GM18499 (cell line): ENCODE results near the gene PRPH.
"Not testable (repeated sequence)": the region's sequence is repeated elsewhere in the genome, so short reads cannot be mapped to it uniquely, and the experiment has no call there.

ENCODE experiments used
- ATAC-seq: cut with Tn5 transposase; IDR thresholded peaks from one replicate; pipeline ENCODE4 v1.9.1; 2021; ENCODE audit warnings: moderate number of reproducible peaks; ENCODE audit not compliant: insufficient read depth, unreplicated experiment

The PRPH gene

GRCh38 chr12:49274396-49275069 lies 20.4 kb upstream of the PRPH start:
- ATAC-seq, result no peak

- no peak for ATAC-seq
Measured at GRCh38 chr12:49276304-49277290, 18.4 kb upstream of the PRPH start.

DNA sequence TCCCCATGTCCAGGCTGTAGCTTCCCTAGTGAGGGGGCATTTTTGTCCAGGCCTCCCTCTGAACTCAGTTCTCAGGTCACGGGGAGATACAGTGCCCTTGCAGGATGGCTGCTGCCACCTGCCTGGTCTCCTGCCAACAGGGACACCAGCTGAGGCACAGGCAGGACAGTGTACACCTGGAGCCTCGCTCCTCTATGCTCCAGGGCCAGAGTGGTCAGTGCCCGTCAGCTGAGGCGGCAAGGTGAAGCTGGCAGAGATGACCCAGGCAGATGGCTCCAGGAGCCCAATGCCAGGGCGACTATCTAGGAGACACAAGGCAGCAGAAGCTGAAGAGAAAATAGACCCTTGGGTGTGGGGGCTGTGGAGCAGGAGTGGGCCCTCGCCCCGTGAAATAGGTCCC lies 17.5 kb upstream of the PRPH start:
- ATAC-seq, result no peak

GRCh38 chr12:49279706-49280159 lies 15.2 kb upstream of the PRPH start:
- no peak for ATAC-seq

- not testable (repeated sequence) for ATAC-seq
Measured at GRCh38 chr12:49280545-49280944, 14.4 kb upstream of the PRPH start.

DNA sequence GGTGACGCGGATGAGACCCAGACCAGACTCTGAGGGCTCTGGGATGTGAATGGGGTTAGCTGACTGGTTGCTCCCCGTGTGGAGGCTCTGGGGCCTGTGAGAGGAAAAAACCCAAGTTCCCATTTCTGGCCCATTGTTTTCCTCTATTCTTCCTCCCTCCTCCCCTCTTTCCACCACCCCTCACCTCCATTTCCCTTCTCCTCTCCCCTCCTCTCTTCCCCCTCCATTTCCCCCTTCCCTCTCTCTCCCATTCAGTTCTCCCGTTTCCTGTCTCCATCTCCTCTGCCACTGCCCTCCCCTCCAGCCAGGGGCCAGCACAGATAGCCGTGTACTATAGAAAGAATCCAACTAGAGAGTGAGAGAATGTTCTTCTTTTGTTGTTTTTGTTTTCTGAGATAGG lies 12.6 kb upstream of the PRPH start:
- no peak for ATAC-seq

DNA sequence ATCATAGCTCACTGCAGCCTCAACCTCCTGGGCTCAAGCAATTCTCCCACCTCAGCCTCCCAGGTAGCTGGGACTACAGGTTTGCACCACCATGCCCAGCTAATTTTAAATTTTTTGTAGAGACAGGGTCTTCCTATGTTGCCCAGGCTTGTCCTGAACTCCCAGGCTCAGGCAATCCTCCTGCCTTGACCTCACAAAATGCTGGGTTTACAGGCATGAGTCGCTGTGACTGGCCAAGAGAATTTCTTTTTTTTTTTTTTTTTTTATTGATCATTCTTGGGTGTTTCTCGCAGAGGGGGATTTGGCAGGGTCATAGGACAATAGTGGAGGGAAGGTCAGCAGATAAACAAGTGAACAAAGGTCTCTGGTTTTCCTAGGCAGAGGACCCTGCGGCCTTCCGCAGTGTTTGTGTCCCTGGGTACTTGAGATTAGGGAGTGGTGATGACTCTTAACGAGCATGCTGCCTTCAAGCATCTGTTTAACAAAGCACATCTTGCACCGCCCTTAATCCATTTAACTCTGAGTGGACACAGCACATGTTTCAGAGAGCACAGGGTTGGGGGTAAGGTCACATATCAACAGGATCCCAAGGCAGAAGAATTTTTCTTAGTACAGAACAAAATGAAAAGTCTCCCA lies 12.1 kb upstream of the PRPH start:
- ATAC-seq, result not testable (repeated sequence)

DNA sequence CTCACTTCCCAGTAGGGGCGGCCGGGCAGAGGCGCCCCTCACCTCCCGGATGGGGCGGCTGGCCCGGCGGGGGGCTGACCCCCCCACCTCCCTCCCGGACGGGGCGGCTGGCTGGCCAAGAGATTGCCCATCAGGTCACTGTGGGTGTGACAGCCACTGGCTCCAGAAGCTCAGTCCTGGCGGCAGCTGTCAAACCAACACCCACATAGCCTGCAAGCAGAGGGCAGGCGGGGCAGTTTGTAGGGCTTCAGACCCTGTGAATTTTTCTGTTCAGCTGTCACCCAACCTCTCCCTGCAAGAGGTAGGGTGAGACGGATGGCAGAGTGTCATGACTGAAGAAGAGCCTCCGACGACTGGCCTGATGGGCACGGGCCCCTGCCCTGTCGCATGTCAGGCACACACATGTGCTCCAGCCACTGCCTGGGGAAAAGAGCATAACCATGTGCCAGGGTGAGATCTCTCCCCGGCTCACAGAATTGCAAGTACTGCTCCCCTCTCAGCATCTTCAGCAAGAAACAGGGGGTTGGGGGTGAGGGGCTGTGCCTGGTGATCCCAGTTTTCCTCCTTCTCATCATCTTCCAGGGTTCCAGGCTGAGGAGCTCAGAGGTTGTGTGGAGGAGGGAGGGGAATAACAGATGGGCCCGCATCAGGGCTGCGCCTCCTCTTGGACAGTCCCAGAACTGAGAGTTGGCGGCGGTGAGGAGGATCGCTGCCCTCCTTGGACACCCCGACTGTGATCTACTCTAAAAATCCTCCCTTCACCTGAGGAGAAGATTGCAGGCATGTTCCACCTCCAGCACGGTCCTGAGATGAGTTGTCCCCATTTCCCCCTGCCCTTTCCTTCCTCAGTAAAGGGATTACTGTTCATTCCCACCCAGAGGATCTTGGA lies 11.2 kb upstream of the PRPH start:
- ATAC-seq, result no peak

GRCh38 chr12:49284672-49285071 lies 10.3 kb upstream of the PRPH start:
- no peak for ATAC-seq

- no peak for ATAC-seq
Measured at GRCh38 chr12:49287876-49288275, 7.1 kb upstream of the PRPH start.

DNA sequence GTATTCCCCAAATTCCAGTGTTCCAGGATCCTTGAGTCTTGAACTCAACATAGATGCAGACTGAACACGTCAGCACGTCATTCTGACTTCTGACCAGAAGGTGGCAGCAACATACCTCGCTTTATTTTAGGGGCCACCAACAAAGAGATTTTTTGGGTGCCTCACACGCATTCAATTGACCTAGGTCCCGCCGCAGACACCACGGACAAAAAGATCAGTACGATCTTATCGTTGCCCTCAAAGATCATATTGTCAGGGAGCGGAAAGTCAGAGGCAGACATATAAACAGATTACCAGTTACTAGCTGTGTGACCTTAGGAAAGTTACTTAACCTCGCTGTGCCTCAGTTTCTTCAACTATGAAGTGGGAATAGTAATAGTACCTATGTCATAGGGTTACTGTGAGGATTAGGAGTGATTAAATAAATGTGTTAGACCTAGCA lies 6.5 kb upstream of the PRPH start:
- no peak for ATAC-seq

DNA sequence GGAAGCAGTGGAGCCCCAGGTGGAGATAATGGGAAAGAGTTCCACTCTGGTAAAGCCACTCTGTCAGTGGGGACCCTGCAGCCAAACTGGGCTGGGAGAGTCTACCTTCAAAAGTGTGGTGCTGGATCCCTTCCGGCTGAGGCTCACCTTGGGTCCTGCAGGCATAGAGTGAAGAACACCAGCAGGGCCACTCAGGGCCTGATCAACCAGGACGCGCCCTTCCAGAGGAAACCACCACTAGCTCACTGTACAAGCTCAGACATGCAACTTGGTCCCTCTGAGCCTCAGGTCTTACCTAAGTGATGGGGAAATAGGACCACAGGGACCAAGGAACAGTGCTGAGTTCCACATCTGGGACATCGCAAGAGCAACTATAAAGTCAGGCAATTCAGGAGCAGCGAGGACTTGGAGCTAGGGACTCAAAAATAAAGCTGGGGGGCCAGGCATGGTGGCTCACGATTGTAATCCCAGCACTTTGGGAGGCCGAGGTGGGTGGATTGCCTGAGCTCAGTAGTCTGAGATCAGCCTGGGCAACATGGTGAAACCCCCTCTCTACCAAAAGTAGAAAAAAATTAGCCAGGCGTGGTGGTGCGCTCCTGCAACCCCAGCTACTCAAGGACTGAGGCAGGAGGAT lies 5.9 kb upstream of the PRPH start:
- no peak for ATAC-seq

- no peak for ATAC-seq
Measured at GRCh38 chr12:49292729-49293055, 2.3 kb upstream of the PRPH start.

DNA sequence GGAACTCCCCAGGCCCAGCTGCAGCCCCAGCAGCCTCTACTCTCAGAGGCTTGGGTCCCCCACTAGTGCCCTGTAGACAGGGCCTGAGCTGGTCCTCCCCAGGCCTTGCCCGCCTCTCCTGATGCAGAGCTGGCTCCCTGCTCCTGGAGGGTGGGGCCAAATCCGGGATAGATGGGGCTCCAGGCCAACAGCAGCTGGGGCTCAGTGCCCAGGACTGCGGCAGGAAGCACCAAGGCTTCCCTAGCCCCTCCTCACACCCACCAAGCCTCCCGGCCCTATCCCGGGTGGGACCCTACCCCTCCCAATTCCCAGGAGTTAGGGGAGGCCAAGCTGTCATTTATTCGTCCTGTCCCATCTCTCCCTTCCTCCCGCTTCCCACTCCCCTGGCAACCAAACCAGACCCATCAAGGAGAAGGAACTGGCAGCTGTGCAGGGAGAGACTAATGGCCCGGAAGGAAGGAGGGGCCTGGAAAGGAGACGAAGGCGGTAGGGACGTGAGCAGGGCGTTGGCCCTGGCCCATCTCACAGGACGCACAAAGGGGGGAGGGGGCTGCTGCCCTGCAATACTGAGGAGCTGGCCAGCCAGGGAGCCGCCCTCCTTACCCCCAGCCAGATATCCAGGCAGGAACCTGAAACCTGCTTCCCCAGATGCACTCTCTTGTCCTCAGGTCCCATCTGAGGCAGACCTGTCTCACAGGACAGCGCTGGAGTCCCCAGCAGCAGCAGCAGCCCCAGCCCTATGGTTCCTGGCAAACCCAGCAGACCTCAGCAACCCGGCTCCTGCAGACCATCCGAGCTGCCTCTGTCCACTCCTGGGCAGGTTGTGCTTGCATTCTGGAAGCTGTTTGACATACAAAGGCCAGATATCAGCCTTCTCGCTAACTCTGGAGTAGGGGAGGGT lies 1.6 kb upstream of the PRPH start:
- ATAC-seq, result no peak

- ATAC-seq, result no peak
Measured at GRCh38 chr12:49294086-49294803, 702 bp upstream of the PRPH start.

- no peak for ATAC-seq
Measured at GRCh38 chr12:49294804-49295081, 204 bp upstream of the PRPH start.

GRCh38 chr12:49296034-49296835 lies 1.3 kb downstream of the PRPH start:
- ATAC-seq, result no peak
